ENCODE data around the gene PLA2G2C.

The PLA2G2C gene

DNA sequence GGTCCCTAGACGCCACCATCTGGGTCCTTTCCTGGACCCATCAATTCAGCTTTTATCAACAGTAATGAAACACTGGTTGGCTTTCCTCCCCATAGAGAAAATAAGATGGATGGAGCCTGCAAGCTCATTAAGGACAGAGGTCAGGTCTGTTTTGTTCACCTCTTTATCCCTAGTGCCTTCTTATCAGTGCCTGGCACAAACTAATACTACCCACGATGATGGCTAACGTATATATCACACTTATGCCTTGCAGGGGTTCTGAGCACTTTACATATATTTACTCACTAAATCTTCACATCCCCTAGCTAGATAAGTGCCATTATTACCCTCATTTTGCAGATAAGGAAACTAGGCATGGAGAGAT lies 5.5 kb downstream of the PLA2G2C start:
- CTCF ChIA-PET: interaction anchor here (1.0 to 5.8 kb wide), 2 partner anchors 14 to 181 kb away, joined by 3 to 37 read pairs; no protein-coding TSS in a partner anchor
- Histone ChIP-seq H3K27ac (ENCODE audit: extremely low read depth, low read depth, low read length) (no peak overlapping the region), H3K36me3 (ENCODE audit: control insufficient read depth in 2 of 2, insufficient read depth in 1 of 2, low read length in 2 of 2) (no peaks in the 10 kb centered on the region), H3K9me3 (ENCODE audit: control insufficient read depth, insufficient read depth, low read depth, low read length) (no peaks in the 10 kb centered on the region), H3K4me3 (ENCODE audit: low read depth, low read length) (no peak overlapping the region), H3K4me1 (ENCODE audit: control insufficient read depth, insufficient read depth, low read length) (no peaks in the 10 kb centered on the region)
- POLR2A ChIA-PET: no interaction called here
- TF ChIP-seq ZNF366 (tag by site-specific recombination; conservative IDR thresholded peaks at IDR 0.05) (no peak), ZNF549 (tag by site-specific recombination; IDR thresholded peaks at IDR 0.05) (no peak), ZNF48 (tag by site-specific recombination; IDR thresholded peaks at IDR 0.05) (no peak), HOXD13 (CRISPR knock-in tag; IDR thresholded peaks at IDR 0.05; ENCODE audit: borderline replicate concordance) (no peak), ZNF670 (tag by site-specific recombination; IDR thresholded peaks at IDR 0.05; ENCODE audit: low read depth) (no peak)

- TF ChIP-seq ZNF133 (tag by site-specific recombination; IDR thresholded peaks at IDR 0.05) (no peak), ZNF792 (tag by site-specific recombination; IDR thresholded peaks at IDR 0.05) (no peak), OSR2 (tag by site-specific recombination; IDR thresholded peaks at IDR 0.05) (no peak), ZNF211 (tag by site-specific recombination; IDR thresholded peaks at IDR 0.05; ENCODE audit: low read depth) (no peak), ZNF530 (tag by site-specific recombination; IDR thresholded peaks at IDR 0.05; ENCODE audit: low read depth) (no peak), ZNF148 (tag by site-specific recombination; IDR thresholded peaks at IDR 0.05; ENCODE audit: borderline replicate concordance) (no peak), KLF1 (tag by site-specific recombination; IDR thresholded peaks at IDR 0.05) (no peak), ZNF596 (tag by site-specific recombination; IDR thresholded peaks at IDR 0.05) (no peak), ZNF549 (tag by site-specific recombination; IDR thresholded peaks at IDR 0.05) (no peak), ZNF623 (tag by site-specific recombination; IDR thresholded peaks at IDR 0.05) (no peak), TRIM28 (IDR thresholded peaks at IDR 0.05; ENCODE audit: borderline replicate concordance, low read length) (no peak)
- TF ChIP-seq, protein P1, sequence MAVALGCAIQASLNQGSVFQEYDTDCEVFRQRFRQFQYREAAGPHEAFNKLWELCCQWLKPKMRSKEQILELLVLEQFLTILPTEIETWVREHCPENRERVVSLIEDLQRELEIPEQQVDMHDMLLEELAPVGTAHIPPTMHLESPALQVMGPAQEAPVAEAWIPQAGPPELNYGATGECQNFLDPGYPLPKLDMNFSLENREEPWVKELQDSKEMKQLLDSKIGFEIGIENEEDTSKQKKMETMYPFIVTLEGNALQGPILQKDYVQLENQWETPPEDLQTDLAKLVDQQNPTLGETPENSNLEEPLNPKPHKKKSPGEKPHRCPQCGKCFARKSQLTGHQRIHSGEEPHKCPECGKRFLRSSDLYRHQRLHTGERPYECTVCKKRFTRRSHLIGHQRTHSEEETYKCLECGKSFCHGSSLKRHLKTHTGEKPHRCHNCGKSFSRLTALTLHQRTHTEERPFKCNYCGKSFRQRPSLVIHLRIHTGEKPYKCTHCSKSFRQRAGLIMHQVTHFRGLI (tag by site-specific recombination; IDR thresholded peaks at IDR 0.05): no peak
- Histone ChIP-seq H3K9me3 (ENCODE audit: control insufficient read depth, insufficient read depth, low read depth, low read length) (no peaks in the 10 kb centered on the region), H3K4me1 (ENCODE audit: control insufficient read depth, insufficient read depth, low read length) (no peaks in the 10 kb centered on the region), H3K36me3 (ENCODE audit: control insufficient read depth in 2 of 2, insufficient read depth in 1 of 2, low read length in 2 of 2) (no peaks in the 10 kb centered on the region), H3K4me3 (ENCODE audit: low read depth, low read length) (no peak overlapping the region), H3K27ac (ENCODE audit: extremely low read depth, low read depth, low read length) (no peak overlapping the region)
- ChIA-PET CTCF (interaction anchor here (1.0 to 5.8 kb wide), 2 partner anchors 15 to 182 kb away, joined by 3 to 37 read pairs; no protein-coding TSS in a partner anchor), POLR2A (no interaction called here)
Measured at GRCh38 chr1:20180129-20180843, 6.0 kb downstream of the PLA2G2C start.

DNA sequence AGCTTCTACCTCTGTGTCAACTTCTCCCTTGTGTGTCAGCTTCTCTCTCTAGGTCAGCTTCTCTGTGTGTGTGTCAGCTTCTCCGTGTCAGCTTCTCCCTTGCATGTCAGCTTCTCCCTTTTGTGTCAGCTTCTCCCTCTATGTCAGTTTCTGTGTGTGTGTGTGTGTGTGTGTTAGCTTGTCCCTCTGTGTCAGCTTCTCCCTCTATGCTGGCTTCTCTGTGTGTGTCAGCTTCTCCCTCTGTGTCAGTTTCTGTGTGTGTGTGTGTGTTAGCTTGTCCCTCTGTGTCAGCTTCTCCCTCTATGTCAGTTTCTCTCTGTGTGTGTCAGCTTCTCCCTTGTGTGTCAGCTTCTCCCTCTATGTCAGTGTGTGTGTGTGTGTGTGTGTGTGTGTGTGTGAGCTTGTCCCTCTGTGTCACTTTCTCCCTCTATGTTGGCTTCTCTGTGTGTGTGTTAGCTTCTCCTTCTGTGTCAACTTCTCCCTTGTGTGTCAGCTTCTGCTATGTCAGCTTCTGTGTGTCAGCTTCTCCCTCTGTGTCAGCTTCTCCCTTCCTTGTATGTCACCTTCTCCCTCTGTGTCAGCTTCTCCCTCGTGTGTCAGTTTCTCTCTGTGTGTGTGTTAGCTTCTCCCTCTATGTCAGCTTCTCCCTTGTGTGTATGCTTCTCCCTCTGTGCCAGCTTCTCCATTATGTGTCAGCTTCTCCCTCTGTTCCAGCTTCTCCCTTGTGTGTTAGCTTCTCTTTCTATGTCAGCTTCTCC lies 6.8 kb downstream of the PLA2G2C start:
- no peaks in the 10 kb centered on the region for H3K4me1 ChIP-seq (ENCODE audit: control insufficient read depth, insufficient read depth, low read length)
- POLR2A ChIA-PET: interaction anchor here (1.3 kb wide), 1 partner anchor 8 kb away, joined by 4 read pairs; no protein-coding TSS in a partner anchor
- no peaks in the 10 kb centered on the region for H3K9me3 ChIP-seq (ENCODE audit: control insufficient read depth, insufficient read depth, low read depth, low read length)
- no peak overlapping the region for H3K27ac ChIP-seq (ENCODE audit: extremely low read depth, low read depth, low read length)
- TF ChIP-seq KLF8 (tag by site-specific recombination; IDR thresholded peaks at IDR 0.05) (no peak), ZSCAN4 (tag by site-specific recombination; IDR thresholded peaks at IDR 0.05) (peak; percentile 56; the same call in 1 of the 2 replicates), ZNF394 (tag by site-specific recombination; IDR thresholded peaks at IDR 0.05; ENCODE audit: borderline replicate concordance) (peak; percentile 98)
- H3K36me3 ChIP-seq (ENCODE audit: control insufficient read depth in 2 of 2, insufficient read depth in 1 of 2, low read length in 2 of 2): no peaks in the 10 kb centered on the region
- CTCF ChIA-PET: interaction anchor here (0.7 to 5.8 kb wide), 3 partner anchors 13 to 34 kb away, joined by 3 to 37 read pairs (median 3); no protein-coding TSS in a partner anchor
- H3K4me3 ChIP-seq (ENCODE audit: low read depth, low read length): no peak overlapping the region

Data from HEK293 (cell line).